HEK293T (cell line): ENCODE data around the gene ERC1.

Experiments
- BHLHE40 ChIP-seq: fragments of 450-650 bp; IDR thresholded peaks from 2 replicates; pipeline ENCODE4 v1.6.1; 2016; ENCODE audit warnings: mild to moderate bottlenecking, moderate library complexity, borderline replicate concordance
- FOXA1 ChIP-seq: fragments of 450-650 bp; IDR thresholded peaks from 2 replicates; pipeline ENCODE4 v1.6.1; 2016; ENCODE audit warnings: mild to moderate bottlenecking
- FOXM1 ChIP-seq: fragments of 450-650 bp; IDR thresholded peaks from 2 replicates; pipeline ENCODE4 v1.6.1; 2017; ENCODE audit warnings: mild to moderate bottlenecking, borderline replicate concordance
- TARDBP ChIP-seq: fragments of 450-650 bp; IDR thresholded peaks from 2 replicates; pipeline ENCODE4 v1.6.1; 2016

DNA sequence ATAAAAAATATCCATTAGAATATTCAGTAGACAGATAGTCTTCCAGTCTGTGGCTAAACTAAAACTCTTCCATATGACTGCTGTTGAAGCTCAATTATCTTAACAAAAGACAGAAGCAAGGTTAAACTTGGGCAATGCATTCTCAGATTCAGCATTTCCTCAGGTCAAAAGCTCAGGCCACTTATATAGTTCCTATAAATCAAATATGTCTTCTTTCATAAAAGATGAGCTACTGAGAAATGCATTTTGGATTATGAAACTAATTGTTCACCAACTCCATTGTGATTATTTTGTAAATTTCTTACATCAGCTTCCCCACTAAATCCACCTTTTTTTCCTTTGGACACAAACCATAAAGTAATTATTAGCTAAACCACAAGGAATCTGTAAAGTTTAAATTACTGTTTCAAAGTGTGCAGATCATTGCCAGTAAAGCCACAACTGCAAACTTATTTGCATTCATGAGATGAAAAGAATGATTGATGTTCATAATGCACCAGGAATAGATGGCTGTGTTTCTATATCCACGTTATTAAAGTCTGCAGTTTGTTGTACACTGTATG is 379.0 kb downstream of the ERC1 start:
- TF ChIP-seq FOXA1 (no peak), FOXM1 (no peak), TARDBP (no peak), BHLHE40 (no peak)
